ENCODE data around the gene APOBEC3A. TPM values are rescaled to one million over a fixed set of nuclear protein-coding genes. Genes with fewer than 3 reads are reported as not detected.
A peak's percentile ranks its signal among the peaks of the same experiment; 100 is the strongest.

Gene APOBEC3A
- polyA plus RNA-seq, 1 donor, result 0.07 TPM

DNA sequence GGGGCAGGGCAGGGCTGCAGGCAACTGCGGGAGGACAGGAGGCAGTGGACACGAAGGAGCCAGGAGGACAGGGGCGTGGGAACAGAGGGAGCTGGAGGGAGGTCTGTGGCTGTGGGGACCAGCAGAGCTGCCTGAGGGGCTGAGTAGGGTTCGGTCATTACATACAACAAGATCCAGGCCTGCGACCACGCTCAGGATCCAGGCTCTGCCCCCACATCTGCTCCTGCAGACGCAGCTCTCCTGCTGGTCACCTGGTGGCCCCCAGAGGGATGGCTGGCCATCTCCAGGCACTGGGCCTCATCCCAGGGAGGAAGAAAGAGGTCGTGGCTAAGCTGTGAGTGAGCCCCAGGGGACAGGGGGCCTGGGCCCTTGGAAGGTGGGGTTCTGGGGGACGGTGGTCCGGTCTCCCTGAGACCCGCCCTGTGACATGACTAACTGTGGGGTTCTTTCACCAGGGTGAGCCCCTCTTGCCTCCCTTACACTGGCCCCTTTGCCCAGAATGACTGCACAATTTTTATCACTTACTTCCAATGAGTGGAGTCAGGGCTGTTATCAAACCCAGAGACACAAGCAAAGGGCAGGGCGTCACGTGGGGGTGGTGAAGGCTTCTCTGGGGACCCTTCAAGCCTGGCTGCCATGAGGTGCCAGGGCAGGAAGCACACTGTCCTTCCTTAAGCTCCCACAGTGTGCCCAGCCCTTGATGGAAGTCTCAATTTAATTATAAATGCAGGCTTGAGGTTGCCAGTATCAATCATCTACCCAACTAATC lies 6.7 kb upstream of the APOBEC3A start:
- Histone ChIP-seq H3K4me3 (ENCODE audit: low read length) (no peak overlapping the region), H3K27me3 (ENCODE audit: control insufficient read depth, insufficient read depth, low read length) (no peaks in the 10 kb centered on the region), H3K27ac (ENCODE audit: low read length) (peak overlapping the region; percentile 51), H3K36me3 (ENCODE audit: control insufficient read depth, insufficient read depth, low read length) (no peaks in the 10 kb centered on the region), H3K9me3 (ENCODE audit: control insufficient read depth, low read depth, low read length) (no peaks in the 10 kb centered on the region), H3K4me1 (ENCODE audit: control insufficient read depth, insufficient read depth, low read length) (peaks cover 38% of the 10 kb centered on the region)
- no peak for DNase-seq
- WGBS (ENCODE audit: insufficient coverage, low lambda C conversion rate), result no CpG with 5 or more reads among the region's 13 CpGs

DNA sequence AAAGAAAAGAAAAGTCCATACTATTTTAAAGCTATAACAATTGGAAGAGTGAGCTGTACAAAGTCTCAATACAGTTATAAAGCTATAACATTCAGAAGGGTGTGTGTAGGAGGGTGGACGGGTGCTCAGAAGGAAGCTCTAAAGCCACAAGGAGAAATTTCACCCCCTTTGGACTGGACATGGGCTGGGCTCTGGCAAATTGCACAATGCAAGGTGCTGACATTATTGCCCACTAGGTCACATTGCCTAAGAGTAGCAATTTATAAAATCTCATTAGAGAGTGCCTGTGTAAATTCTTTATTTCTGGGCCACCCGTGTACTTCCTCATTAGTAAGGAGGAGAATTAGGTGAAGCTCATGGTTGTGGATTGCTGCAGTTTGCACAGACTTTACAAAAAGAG lies 5.7 kb upstream of the APOBEC3A start:
- H3K27me3 ChIP-seq (ENCODE audit: control insufficient read depth, insufficient read depth, low read length), result no peaks in the 10 kb centered on the region
- peak overlapping the region; percentile 51 for H3K27ac ChIP-seq (ENCODE audit: low read length)
- H3K4me1 ChIP-seq (ENCODE audit: control insufficient read depth, insufficient read depth, low read length), result peaks cover 40% of the 10 kb centered on the region
- WGBS (ENCODE audit: insufficient coverage, low lambda C conversion rate), result no CpG with 5 or more reads among the region's 2 CpGs
- H3K4me3 ChIP-seq (ENCODE audit: low read length), result no peak overlapping the region
- H3K9me3 ChIP-seq (ENCODE audit: control insufficient read depth, low read depth, low read length), result no peaks in the 10 kb centered on the region
- no peaks in the 10 kb centered on the region for H3K36me3 ChIP-seq (ENCODE audit: control insufficient read depth, insufficient read depth, low read length)
- peak; percentile 80 to 86 for DNase-seq

- Histone ChIP-seq H3K9me3 (ENCODE audit: control insufficient read depth, low read depth, low read length) (no peaks in the 10 kb centered on the region), H3K27ac (ENCODE audit: low read length) (peak overlapping the region; percentile 51), H3K36me3 (ENCODE audit: control insufficient read depth, insufficient read depth, low read length) (no peaks in the 10 kb centered on the region), H3K4me3 (ENCODE audit: low read length) (no peak overlapping the region), H3K27me3 (ENCODE audit: control insufficient read depth, insufficient read depth, low read length) (no peaks in the 10 kb centered on the region), H3K4me1 (ENCODE audit: control insufficient read depth, insufficient read depth, low read length) (peaks cover 40% of the 10 kb centered on the region)
- DNase-seq, result no peak
- 73% methylated on average over 3 of the region's 12 CpGs for WGBS (ENCODE audit: insufficient coverage, low lambda C conversion rate)
Measured at GRCh38 chr22:38952281-38952993, 5.0 kb upstream of the APOBEC3A start.

GRCh38 chr22:38953091-38953490 lies 4.3 kb upstream of the APOBEC3A start:
- H3K27ac ChIP-seq (ENCODE audit: low read length), result no peak overlapping the region
- no peaks in the 10 kb centered on the region for H3K27me3 ChIP-seq (ENCODE audit: control insufficient read depth, insufficient read depth, low read length)
- no CpG with 5 or more reads among the region's 8 CpGs for WGBS (ENCODE audit: insufficient coverage, low lambda C conversion rate)
- H3K4me1 ChIP-seq (ENCODE audit: control insufficient read depth, insufficient read depth, low read length), result peaks cover 40% of the 10 kb centered on the region
- DNase-seq, result no peak
- H3K36me3 ChIP-seq (ENCODE audit: control insufficient read depth, insufficient read depth, low read length), result no peaks in the 10 kb centered on the region
- no peaks in the 10 kb centered on the region for H3K9me3 ChIP-seq (ENCODE audit: control insufficient read depth, low read depth, low read length)
- H3K4me3 ChIP-seq (ENCODE audit: low read length), result no peak overlapping the region

- H3K4me3 ChIP-seq (ENCODE audit: low read length), result no peak overlapping the region
- DNase-seq, result peak; percentile 75 to 86
- H3K4me1 ChIP-seq (ENCODE audit: control insufficient read depth, insufficient read depth, low read length), result peaks cover 40% of the 10 kb centered on the region
- no peaks in the 10 kb centered on the region for H3K9me3 ChIP-seq (ENCODE audit: control insufficient read depth, low read depth, low read length)
- no peaks in the 10 kb centered on the region for H3K36me3 ChIP-seq (ENCODE audit: control insufficient read depth, insufficient read depth, low read length)
- no peaks in the 10 kb centered on the region for H3K27me3 ChIP-seq (ENCODE audit: control insufficient read depth, insufficient read depth, low read length)
- WGBS (ENCODE audit: insufficient coverage, low lambda C conversion rate), result no CpG with 5 or more reads among the region's 15 CpGs
- H3K27ac ChIP-seq (ENCODE audit: low read length), result no peak overlapping the region
Measured at GRCh38 chr22:38953577-38954413, 3.6 kb upstream of the APOBEC3A start.

GRCh38 chr22:38954414-38955043 lies 2.9 kb upstream of the APOBEC3A start:
- Histone ChIP-seq H3K27me3 (ENCODE audit: control insufficient read depth, insufficient read depth, low read length) (no peaks in the 10 kb centered on the region), H3K27ac (ENCODE audit: low read length) (peak overlapping the region; percentile 38), H3K4me1 (ENCODE audit: control insufficient read depth, insufficient read depth, low read length) (peaks cover 40% of the 10 kb centered on the region), H3K4me3 (ENCODE audit: low read length) (no peak overlapping the region), H3K9me3 (ENCODE audit: control insufficient read depth, low read depth, low read length) (no peaks in the 10 kb centered on the region), H3K36me3 (ENCODE audit: control insufficient read depth, insufficient read depth, low read length) (no peaks in the 10 kb centered on the region)
- no CpG with 5 or more reads among the region's 13 CpGs for WGBS (ENCODE audit: insufficient coverage, low lambda C conversion rate)
- DNase-seq, result peak in 1 of 2 donors; percentile 35

DNA sequence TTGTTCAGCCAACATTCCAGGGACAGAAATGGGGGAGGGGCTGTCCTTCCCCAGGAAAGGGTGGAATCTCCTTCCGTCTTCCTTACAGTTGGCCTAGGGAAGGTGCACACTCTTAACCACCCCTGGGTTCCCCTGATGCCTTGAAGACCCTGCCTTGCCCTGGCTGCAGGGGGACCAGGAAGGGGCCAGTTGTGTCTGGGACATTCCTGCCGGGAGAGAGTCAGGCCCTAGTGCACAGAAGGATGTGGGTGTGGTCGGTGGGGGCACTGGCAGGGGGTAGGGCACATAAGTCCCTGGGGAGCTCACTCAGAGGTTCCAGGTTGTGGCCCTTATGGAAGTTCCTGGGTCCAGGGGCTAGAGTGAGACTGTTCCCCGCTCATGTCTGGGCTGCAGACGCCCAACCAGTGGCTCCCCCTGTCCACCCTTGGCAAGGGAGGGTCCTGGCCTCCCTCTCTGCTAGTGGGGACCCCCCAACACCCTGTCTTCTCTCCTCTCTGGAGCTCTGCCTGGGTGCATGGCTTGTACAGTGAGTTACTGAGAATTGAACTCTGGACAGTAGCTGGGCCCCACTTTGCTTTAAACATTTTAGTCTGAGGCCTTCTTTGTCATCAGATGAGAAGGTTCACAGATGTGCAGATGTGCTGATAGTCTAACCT lies 2.0 kb upstream of the APOBEC3A start:
- DNase-seq, result peak in 1 of 2 donors; percentile 55
- Histone ChIP-seq H3K27me3 (ENCODE audit: control insufficient read depth, insufficient read depth, low read length) (no peaks in the 10 kb centered on the region), H3K4me3 (ENCODE audit: low read length) (no peak overlapping the region), H3K27ac (ENCODE audit: low read length) (peak overlapping the region; percentile 38), H3K36me3 (ENCODE audit: control insufficient read depth, insufficient read depth, low read length) (no peaks in the 10 kb centered on the region), H3K4me1 (ENCODE audit: control insufficient read depth, insufficient read depth, low read length) (peaks cover 40% of the 10 kb centered on the region), H3K9me3 (ENCODE audit: control insufficient read depth, low read depth, low read length) (no peaks in the 10 kb centered on the region)
- no CpG with 5 or more reads among the region's 5 CpGs for WGBS (ENCODE audit: insufficient coverage, low lambda C conversion rate)

DNA sequence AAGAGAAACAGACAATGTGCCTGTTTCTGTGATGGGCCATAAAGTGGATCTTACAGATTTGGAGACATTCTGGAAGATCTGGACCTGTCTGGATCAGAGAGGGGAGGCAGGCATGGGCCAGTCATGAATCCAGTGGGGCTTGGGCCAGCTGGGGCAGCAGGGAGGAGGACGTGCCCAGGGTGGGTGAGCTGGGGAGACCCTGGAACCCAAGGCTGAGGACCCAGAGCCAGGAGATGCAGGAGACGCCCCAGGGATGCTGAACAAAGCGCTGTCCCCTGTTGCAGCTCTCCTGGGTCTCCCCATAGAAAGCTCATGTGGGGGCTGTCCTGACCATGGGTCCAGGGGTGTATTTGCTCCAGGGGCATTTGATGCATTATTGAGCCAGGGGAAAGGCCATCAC lies 1.5 kb upstream of the APOBEC3A start:
- no peak for DNase-seq
- H3K4me3 ChIP-seq (ENCODE audit: low read length), result no peak overlapping the region
- H3K27ac ChIP-seq (ENCODE audit: low read length), result no peak overlapping the region
- no peaks in the 10 kb centered on the region for H3K27me3 ChIP-seq (ENCODE audit: control insufficient read depth, insufficient read depth, low read length)
- H3K36me3 ChIP-seq (ENCODE audit: control insufficient read depth, insufficient read depth, low read length), result no peaks in the 10 kb centered on the region
- WGBS (ENCODE audit: insufficient coverage, low lambda C conversion rate), result no CpG with 5 or more reads among the region's 3 CpGs
- no peaks in the 10 kb centered on the region for H3K9me3 ChIP-seq (ENCODE audit: control insufficient read depth, low read depth, low read length)
- peaks cover 35% of the 10 kb centered on the region for H3K4me1 ChIP-seq (ENCODE audit: control insufficient read depth, insufficient read depth, low read length)

DNA sequence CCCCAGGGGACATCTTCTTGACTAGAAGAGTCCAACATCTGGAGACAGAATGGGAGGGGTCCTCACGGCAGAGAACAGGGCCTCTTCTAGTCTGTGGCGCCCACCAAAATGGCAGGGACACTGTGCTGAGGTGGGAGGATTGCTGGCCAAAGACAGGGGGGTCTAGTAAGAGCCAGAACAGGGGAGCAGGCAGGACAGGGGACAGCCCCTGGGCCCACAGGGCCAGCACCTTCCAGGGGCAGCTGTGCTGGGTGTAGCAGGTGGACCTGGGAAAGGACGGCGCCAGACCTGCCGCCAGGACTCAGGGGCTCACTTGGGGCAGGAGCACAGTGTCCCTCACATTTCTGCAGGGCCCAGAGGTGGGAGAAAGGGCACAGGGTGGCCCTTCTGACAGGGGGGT lies 858 bp upstream of the APOBEC3A start:
- no peak for DNase-seq
- H3K4me3 ChIP-seq (ENCODE audit: low read length), result no peak overlapping the region
- H3K36me3 ChIP-seq (ENCODE audit: control insufficient read depth, insufficient read depth, low read length), result no peaks in the 10 kb centered on the region
- peaks cover 32% of the 10 kb centered on the region for H3K4me1 ChIP-seq (ENCODE audit: control insufficient read depth, insufficient read depth, low read length)
- H3K27ac ChIP-seq (ENCODE audit: low read length), result no peak overlapping the region
- H3K27me3 ChIP-seq (ENCODE audit: control insufficient read depth, insufficient read depth, low read length), result no peaks in the 10 kb centered on the region
- WGBS (ENCODE audit: insufficient coverage, low lambda C conversion rate), result no CpG with 5 or more reads among the region's 5 CpGs
- H3K9me3 ChIP-seq (ENCODE audit: control insufficient read depth, low read depth, low read length), result no peaks in the 10 kb centered on the region

Measured in large intestine (tissue), 3 donors.